IMR-90 (cell line): ENCODE measurements around the gene IQSEC1. TPM values are rescaled to one million over a fixed set of nuclear protein-coding genes. Genes with fewer than 3 reads are reported as not detected.

Experiments
- ATAC-seq: fragments of 200-7000 bp; cut with Tn5 transposase; 2 replicates; pipeline ENCODE4 v1.9.1; 2020; ENCODE audit warnings: low read depth, mild to moderate bottlenecking, moderate library complexity
- BruUV-seq: library from RNA; stranded (reverse); fragments of 400-500 nt; replicated peaks from 2 replicates; lab custom pipeline; 2021; lab: Mats Ljungman, UMichigan
- CTCF ChIA-PET: fragments of 300-600 bp; formaldehyde crosslinking; extraction: SDS; loops from one replicate; lab custom pipeline; 2021; ENCODE audit warnings: antibody characterized with exemption; lab: Yijun Ruan, JAX
- POLR2A ChIA-PET: fragments of 300-600 bp; sonication (Branson Sonifier 250); formaldehyde crosslinking; loops from one replicate; lab custom pipeline; 2022; ENCODE audit warnings: antibody characterized with exemption; ENCODE audit not compliant: unreplicated experiment; lab: Charles Lee
- DNase-seq: peaks from one replicate; pipeline ENCODE4 v3.0.0; 2013
- H2AFZ ChIP-seq: replicated peaks from 2 replicates; pipeline ENCODE3; 2013; ENCODE audit warnings: low read length, mild to moderate bottlenecking; ENCODE audit not compliant: poor library complexity
- H2AK5ac ChIP-seq: 2 replicates; pipeline ENCODE4 v1.6.1; 2013; ENCODE audit warnings: low read depth, low read length, inconsistent platforms
- H2AK9ac ChIP-seq: replicated peaks from 2 replicates; pipeline ENCODE3; 2013; ENCODE audit warnings: mild to moderate bottlenecking, low read depth, low read length, moderate library complexity; ENCODE audit not compliant: poor library complexity
- H2BK120ac ChIP-seq: 2 replicates; pipeline ENCODE4 v1.6.1; 2013; ENCODE audit warnings: low read depth, low read length, inconsistent platforms
- H2BK15ac ChIP-seq: 3 replicates; pipeline ENCODE4 v1.6.1; 2013; ENCODE audit warnings: low read depth, low read length, inconsistent platforms
- H2BK20ac ChIP-seq: 2 replicates; pipeline ENCODE4 v1.6.1; 2013; ENCODE audit warnings: low read depth, mild to moderate bottlenecking, inconsistent platforms, low read length, moderate library complexity
- H2BK5ac ChIP-seq: 2 replicates; pipeline ENCODE4 v1.6.1; 2013; ENCODE audit warnings: mild to moderate bottlenecking, low read depth, low read length, inconsistent platforms; ENCODE audit not compliant: poor library complexity, severe bottlenecking
- H3K14ac ChIP-seq: replicated peaks from 2 replicates; pipeline ENCODE4 v1.6.1; 2013; ENCODE audit warnings: low read depth, low read length, inconsistent platforms
- H3K18ac ChIP-seq: 2 replicates; pipeline ENCODE4 v1.6.1; 2013; ENCODE audit warnings: low read depth, low read length, control low read depth
- H3K23ac ChIP-seq: 2 replicates; pipeline ENCODE4 v1.6.1; 2013; ENCODE audit warnings: low read depth, low read length, inconsistent platforms
- H3K27ac ChIP-seq: 2 replicates; pipeline ENCODE4 v1.5.1; 2013; ENCODE audit warnings: mild to moderate bottlenecking, control low read depth, low read length; ENCODE audit not compliant: insufficient read depth
- H3K27me3 ChIP-seq: 2 replicates; pipeline ENCODE4 v1.6.1; 2013; ENCODE audit warnings: low read length; ENCODE audit not compliant: control insufficient read depth, insufficient read depth
- H3K36me3 ChIP-seq: 2 replicates; pipeline ENCODE4 v1.6.1; 2013; ENCODE audit warnings: low read length, mixed read lengths; ENCODE audit not compliant: control insufficient read depth, insufficient read depth
- H3K4ac ChIP-seq: 2 replicates; pipeline ENCODE4 v1.6.1; 2013; ENCODE audit warnings: low read depth, low read length, inconsistent platforms
- H3K4me1 ChIP-seq: 2 replicates; pipeline ENCODE4 v1.6.1; 2013; ENCODE audit warnings: low read length, mixed read lengths; ENCODE audit not compliant: control insufficient read depth, insufficient read depth
- H3K4me2 ChIP-seq: 2 replicates; pipeline ENCODE4 v1.6.1; 2013; ENCODE audit warnings: low read depth, mild to moderate bottlenecking, control low read depth, low read length, moderate library complexity
- H3K4me3 ChIP-seq: 2 replicates; pipeline ENCODE4 v1.5.1; 2013; ENCODE audit warnings: low read depth, mild to moderate bottlenecking, control low read depth, low read length, moderate library complexity; ENCODE audit not compliant: insufficient read depth
- H3K56ac ChIP-seq: 2 replicates; pipeline ENCODE4 v1.6.1; 2013; ENCODE audit warnings: low read length, inconsistent platforms; ENCODE audit not compliant: insufficient read depth; ENCODE audit errors: extremely low read depth
- H3K79me1 ChIP-seq, 2 experiments: 2 replicates each; pipeline ENCODE4 v1.6.1; 2013; ENCODE audit warnings: low read length in 2 of 2, inconsistent platforms in 1 of 2, low read depth in 1 of 2
- H3K9ac ChIP-seq: 2 replicates; pipeline ENCODE4 v1.6.1; 2013; ENCODE audit warnings: low read depth, low read length, control low read depth
- H3K9me1 ChIP-seq: 2 replicates; pipeline ENCODE4 v1.6.1; 2013; ENCODE audit warnings: low read length, inconsistent platforms; ENCODE audit not compliant: insufficient read depth
- H3K9me3 ChIP-seq: 2 replicates; pipeline ENCODE4 v1.6.1; 2013; ENCODE audit warnings: low read length; ENCODE audit not compliant: control insufficient read depth, insufficient read depth
- H4K20me1 ChIP-seq: 2 replicates; pipeline ENCODE4 v1.6.1; 2013; ENCODE audit warnings: low read length, inconsistent platforms; ENCODE audit not compliant: insufficient read depth
- H4K5ac ChIP-seq: 2 replicates; pipeline ENCODE4 v1.6.1; 2013; ENCODE audit warnings: mild to moderate bottlenecking, low read depth, low read length, control low read depth
- H4K8ac ChIP-seq, 2 experiments: 2 replicates each; pipeline ENCODE4 v1.6.1; 2013; ENCODE audit warnings: low read depth in 2 of 2, low read length in 2 of 2, control low read depth in 1 of 2, inconsistent platforms in 1 of 2
- H4K91ac ChIP-seq: 2 replicates; pipeline ENCODE4 v1.6.1; 2013; ENCODE audit warnings: low read depth, low read length, inconsistent platforms; ENCODE audit not compliant: insufficient read depth
- BHLHE40 ChIP-seq: fragments of 150-350 bp; IDR thresholded peaks from 2 replicates; pipeline ENCODE4 v1.6.1; 2016; ENCODE audit warnings: mild to moderate bottlenecking, low read depth, low read length
- CEBPB ChIP-seq: IDR thresholded peaks from 2 replicates; pipeline ENCODE4 v1.6.1; 2012; ENCODE audit warnings: low read depth, low read length, improper control_type of control experiment
- CHD1 ChIP-seq: IDR thresholded peaks from 2 replicates; pipeline ENCODE4 v1.6.1; 2012; ENCODE audit warnings: low read depth, low read length, improper control_type of control experiment
- MAFK ChIP-seq: IDR thresholded peaks from 2 replicates; pipeline ENCODE4 v1.6.1; 2012; ENCODE audit warnings: low read depth, low read length, improper control_type of control experiment
- MAZ ChIP-seq: IDR thresholded peaks from 2 replicates; pipeline ENCODE4 v1.6.1; 2012; ENCODE audit warnings: low read depth, mild to moderate bottlenecking, low read length, improper control_type of control experiment, moderate library complexity, borderline replicate concordance
- MXI1 ChIP-seq: IDR thresholded peaks from 2 replicates; pipeline ENCODE4 v1.6.1; 2012; ENCODE audit warnings: low read depth, mild to moderate bottlenecking, low read length, moderate library complexity, borderline replicate concordance
- NFE2L2 ChIP-seq: fragments of 150-350 bp; IDR thresholded peaks from 2 replicates; pipeline ENCODE4 v1.6.1; 2016; ENCODE audit warnings: low read depth, mild to moderate bottlenecking, low read length
- POLR2A ChIP-seq: IDR thresholded peaks from 2 replicates; pipeline ENCODE4 v1.6.1; 2012; ENCODE audit warnings: mild to moderate bottlenecking, low read depth, low read length
- WGBS, 2 experiments: methylation state at CpG; one replicate each; pipeline versions ENCODE4 v1.1.5 to v1.1.7; 2013; ENCODE audit warnings: missing lambda C conversion rate in 2 of 2; ENCODE audit not compliant: insufficient read length in 1 of 2; ENCODE audit errors: extremely low coverage in 2 of 2; 5-methylcytosine and 5-hydroxymethylcytosine counted together
- dilution Hi-C: fragments of 300-500 bp; cut with HindIII; formaldehyde crosslinking; loops from one replicate; pipeline ENCODE4 v1.14.3; 2018; ENCODE audit warnings: low sequenced_read_pairs; ENCODE audit not compliant: unreplicated experiment
- in situ Hi-C: fragments of 300-500 bp; cut with MboI; formaldehyde crosslinking; loops from 3 replicates; pipeline ENCODE4 v1.14.3; 2019; ENCODE audit warnings: low sequenced_read_pairs, inconsistent platforms, mixed read lengths
- intact Hi-C: fragments of 100-400 bp; cut with micrococcal nuclease; formaldehyde crosslinking; loops from 2 replicates; pipeline ENCODE4 v1.10.0; 2022
- polyA plus RNA-seq, 3 experiments: library from polyadenylated mRNA; depleted of rRNA; stranded (reverse); fragments of >200 nt; gene quantifications; 2 replicates each; pipeline ENCODE4 v1.2.3, GENCODE V29; 2012; ENCODE audit warnings: low replicate concordance in 1 of 3
- total RNA-seq: library from RNA; depleted of rRNA; stranded (reverse); fragments of >200 nt; gene quantifications from 2 replicates; pipeline ENCODE4 v1.2.3, GENCODE V29; 2012
- TF ChIP-seq, protein P1 (sequence below): fragments of 150-350 bp; IDR thresholded peaks from 2 replicates; pipeline ENCODE4 v1.6.1; 2017; ENCODE audit warnings: mild to moderate bottlenecking, antibody characterized with exemption, low read length, low read depth

Gene IQSEC1
- total and polyA plus RNA-seq, 2 of the 4 experiments (the other 2 are of a cell fraction), result 5.9 to 11.9 TPM

DNA sequence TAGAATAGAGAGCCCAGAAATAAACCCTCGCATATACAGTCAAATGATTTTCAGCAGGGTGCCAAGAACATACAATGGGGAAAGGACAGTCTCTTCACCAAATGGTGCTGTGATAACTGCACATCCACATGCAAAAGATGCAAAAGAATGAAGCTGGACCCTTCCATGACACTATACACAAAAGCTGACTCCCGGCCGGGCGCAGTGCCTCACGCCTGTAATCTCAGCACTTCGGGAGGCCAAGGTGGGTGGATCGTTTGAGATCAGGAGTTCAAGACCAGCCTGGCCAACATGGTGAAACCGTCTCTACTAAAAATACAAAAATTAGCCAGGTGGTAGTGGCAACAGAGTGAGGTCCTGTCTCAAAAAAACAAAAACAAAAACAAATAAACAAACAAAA, 43.2 kb upstream of the IQSEC1 start:
- H3K14ac ChIP-seq, result no peak overlapping the region
- H2AK9ac ChIP-seq, result no peak overlapping the region
- H3K9me3 ChIP-seq, result no peaks in the 10 kb centered on the region
- no peak overlapping the region for H3K4ac ChIP-seq
- H4K8ac ChIP-seq, result no peak overlapping the region
- H3K18ac ChIP-seq, result no peak overlapping the region
- H2BK15ac ChIP-seq, result no peak overlapping the region
- no peaks in the 10 kb centered on the region for H3K4me1 ChIP-seq
- WGBS, 2 experiments, result no CpG with 5 or more reads among the region's 8 CpGs
- no peak overlapping the region for H3K27ac ChIP-seq
- no peaks in the 10 kb centered on the region for H3K36me3 ChIP-seq
- POLR2A ChIA-PET, result no interaction called here
- H2BK20ac ChIP-seq, result no peak overlapping the region
- H3K9ac ChIP-seq, result no peak overlapping the region
- in situ Hi-C loops, result no loop called here
- no peak overlapping the region for H3K4me2 ChIP-seq
- intact Hi-C loops, result no loop called here
- H3K9me1 ChIP-seq, result no peaks in the 10 kb centered on the region
- no peak overlapping the region for H3K56ac ChIP-seq
- dilution Hi-C loops, result no loop called here
- no peak overlapping the region for H4K5ac ChIP-seq
- DNase-seq, result no peak
- no peak overlapping the region for H2AK5ac ChIP-seq
- TF ChIP-seq CHD1 (no peak), MAFK (no peak), BHLHE40 (no peak), NFE2L2 (no peak), CEBPB (no peak), POLR2A (no peak), MAZ (no peak), MXI1 (no peak)
- TF ChIP-seq, protein P1, sequence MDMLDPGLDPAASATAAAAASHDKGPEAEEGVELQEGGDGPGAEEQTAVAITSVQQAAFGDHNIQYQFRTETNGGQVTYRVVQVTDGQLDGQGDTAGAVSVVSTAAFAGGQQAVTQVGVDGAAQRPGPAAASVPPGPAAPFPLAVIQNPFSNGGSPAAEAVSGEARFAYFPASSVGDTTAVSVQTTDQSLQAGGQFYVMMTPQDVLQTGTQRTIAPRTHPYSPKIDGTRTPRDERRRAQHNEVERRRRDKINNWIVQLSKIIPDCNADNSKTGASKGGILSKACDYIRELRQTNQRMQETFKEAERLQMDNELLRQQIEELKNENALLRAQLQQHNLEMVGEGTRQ, result no peak
- H2BK120ac ChIP-seq, result no peak overlapping the region
- ATAC-seq, result no peak
- no peak overlapping the region for H4K91ac ChIP-seq
- no peaks in the 10 kb centered on the region for H3K79me1 ChIP-seq
- H2BK5ac ChIP-seq, result no peak overlapping the region
- H3K23ac ChIP-seq, result no peak overlapping the region
- H2AFZ ChIP-seq, result no peak overlapping the region
- CTCF ChIA-PET, result no interaction called here
- BruUV-seq, result no TSS peak
- H3K4me3 ChIP-seq, result no peak overlapping the region
- no peaks in the 10 kb centered on the region for H4K20me1 ChIP-seq
- H3K27me3 ChIP-seq, result peaks cover 12% of the 10 kb centered on the region; the same call in 1 of the 2 replicates
